Stomach (tissue), 4 donors: Measurements from ENCODE around the gene RERE.

Experiments
- POLR2A ChIP-seq, 4 donors: fragments of 450-650 bp; IDR thresholded peaks; one replicate each; pipeline ENCODE4 v1.6.1; 2016; ENCODE audit warnings: antibody characterized with exemption in 4 of 4, control low read depth in 2 of 4, mild to moderate bottlenecking in 1 of 4, moderate library complexity in 1 of 4
- TF ChIP-seq, protein P1 (sequence below), 7 experiments: fragments of 450-650 bp in 4 of 7; fragments of 200-600 bp in 3 of 7; sonication (generic) in 3 of 7; IDR thresholded peaks; one replicate each; pipeline ENCODE4 v1.5.1; 2016 to 2019; ENCODE audit warnings: antibody characterized with exemption in 7 of 7, control low read depth in 2 of 7, mild to moderate bottlenecking in 1 of 7

- TF ChIP-seq, protein P1, sequence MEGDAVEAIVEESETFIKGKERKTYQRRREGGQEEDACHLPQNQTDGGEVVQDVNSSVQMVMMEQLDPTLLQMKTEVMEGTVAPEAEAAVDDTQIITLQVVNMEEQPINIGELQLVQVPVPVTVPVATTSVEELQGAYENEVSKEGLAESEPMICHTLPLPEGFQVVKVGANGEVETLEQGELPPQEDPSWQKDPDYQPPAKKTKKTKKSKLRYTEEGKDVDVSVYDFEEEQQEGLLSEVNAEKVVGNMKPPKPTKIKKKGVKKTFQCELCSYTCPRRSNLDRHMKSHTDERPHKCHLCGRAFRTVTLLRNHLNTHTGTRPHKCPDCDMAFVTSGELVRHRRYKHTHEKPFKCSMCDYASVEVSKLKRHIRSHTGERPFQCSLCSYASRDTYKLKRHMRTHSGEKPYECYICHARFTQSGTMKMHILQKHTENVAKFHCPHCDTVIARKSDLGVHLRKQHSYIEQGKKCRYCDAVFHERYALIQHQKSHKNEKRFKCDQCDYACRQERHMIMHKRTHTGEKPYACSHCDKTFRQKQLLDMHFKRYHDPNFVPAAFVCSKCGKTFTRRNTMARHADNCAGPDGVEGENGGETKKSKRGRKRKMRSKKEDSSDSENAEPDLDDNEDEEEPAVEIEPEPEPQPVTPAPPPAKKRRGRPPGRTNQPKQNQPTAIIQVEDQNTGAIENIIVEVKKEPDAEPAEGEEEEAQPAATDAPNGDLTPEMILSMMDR (IDR thresholded peaks at IDR 0.05): no peak
- no peak for TF ChIP-seq POLR2A (IDR thresholded peaks at IDR 0.05)
Observed at GRCh38 chr1:8398086-8398485, 419.4 kb downstream of the RERE start.
